Endodermal cell (in vitro differentiated cells): ENCODE data around the gene HSD11B2. TPM values are rescaled to one million over a fixed set of nuclear protein-coding genes. Genes with fewer than 3 reads are reported as not detected.

Experiments used
- DNase-seq: peaks from one replicate; pipeline ENCODE4 v3.0.0-alpha.2; 2017
- H3K27ac ChIP-seq: 2 replicates; pipeline ENCODE4 v1.5.1; 2013; ENCODE audit warnings: mild to moderate bottlenecking, low read depth, low read length, moderate library complexity
- H3K27me3 ChIP-seq: 2 replicates; pipeline ENCODE4 v1.6.1; 2013; ENCODE audit warnings: mild to moderate bottlenecking, low read length, moderate library complexity; ENCODE audit not compliant: insufficient read depth, control insufficient read depth, poor library complexity, severe bottlenecking
- H3K36me3 ChIP-seq: 2 replicates; pipeline ENCODE4 v1.7.0; 2013; ENCODE audit warnings: mild to moderate bottlenecking, low read length, moderate library complexity; ENCODE audit not compliant: control insufficient read depth, insufficient read depth
- H3K4me1 ChIP-seq: one replicate; pipeline ENCODE4 v1.7.0; 2013; ENCODE audit warnings: low read length; ENCODE audit not compliant: control insufficient read depth, insufficient read depth
- H3K4me3 ChIP-seq: 2 replicates; pipeline ENCODE4 v1.5.1; 2013; ENCODE audit warnings: mild to moderate bottlenecking, low read length, moderate library complexity
- H3K9ac ChIP-seq: 2 replicates; pipeline ENCODE4 v1.6.1; 2013; ENCODE audit warnings: mild to moderate bottlenecking, low read length, moderate library complexity; ENCODE audit not compliant: poor library complexity, severe bottlenecking; ENCODE audit errors: extremely low read depth
- H3K9me3 ChIP-seq: 2 replicates; pipeline ENCODE4 v1.6.1; 2013; ENCODE audit warnings: mild to moderate bottlenecking, low read length, moderate library complexity; ENCODE audit not compliant: control insufficient read depth
- H3K27ac Mint-ChIP-seq: 2 replicates; pipeline ENCODE4 v1.8.0; 2020; ENCODE audit warnings: mixed read lengths
- H3K27me3 Mint-ChIP-seq: 2 replicates; pipeline ENCODE4 v1.8.0; 2021; ENCODE audit warnings: mild to moderate bottlenecking, mixed read lengths; ENCODE audit not compliant: insufficient read depth
- H3K36me3 Mint-ChIP-seq: 2 replicates; pipeline ENCODE4 v1.8.0; 2020; ENCODE audit warnings: low read depth, mixed read lengths
- H3K4me1 Mint-ChIP-seq: 2 replicates; pipeline ENCODE4 v1.8.0; 2020; ENCODE audit warnings: mixed read lengths
- H3K4me3 Mint-ChIP-seq: 2 replicates; pipeline ENCODE4 v1.8.0; 2020; ENCODE audit warnings: mild to moderate bottlenecking, moderate library complexity, mixed read lengths
- H3K9me3 Mint-ChIP-seq: 2 replicates; pipeline ENCODE4 v1.8.0; 2020; ENCODE audit warnings: mild to moderate bottlenecking, mixed read lengths
- WGBS, 2 experiments: methylation state at CpG; one replicate each; pipeline versions ENCODE4 v1.1.5 to v1.1.7; 2013; ENCODE audit warnings: missing lambda C conversion rate in 2 of 2, mixed read lengths in 1 of 2; ENCODE audit not compliant: insufficient coverage in 1 of 2, insufficient read length in 1 of 2; 5-methylcytosine and 5-hydroxymethylcytosine counted together
- total RNA-seq, 2 donors: library from RNA; stranded (reverse); fragmentation: NEBNext Ultra II Directional in 1 of 2; extraction: Animal tissue kit (Norgen Biotek cat#: 25700) in 1 of 2; gene quantifications; 2 replicates in 1 of 2; 3 replicates in 1 of 2; pipeline ENCODE4 v1.2.1, GENCODE V29; 2021
- TF ChIP-seq, protein P1 (sequence below): fragments of 200-600 bp; sonication (generic); conservative IDR thresholded peaks from 2 replicates; pipeline ENCODE4 v1.5.0; 2021; ENCODE audit warnings: antibody characterized with exemption, mild to moderate bottlenecking

The HSD11B2 gene
- total RNA-seq, 2 donors from 2014 or later = 10.4 to 14.7 TPM

DNA sequence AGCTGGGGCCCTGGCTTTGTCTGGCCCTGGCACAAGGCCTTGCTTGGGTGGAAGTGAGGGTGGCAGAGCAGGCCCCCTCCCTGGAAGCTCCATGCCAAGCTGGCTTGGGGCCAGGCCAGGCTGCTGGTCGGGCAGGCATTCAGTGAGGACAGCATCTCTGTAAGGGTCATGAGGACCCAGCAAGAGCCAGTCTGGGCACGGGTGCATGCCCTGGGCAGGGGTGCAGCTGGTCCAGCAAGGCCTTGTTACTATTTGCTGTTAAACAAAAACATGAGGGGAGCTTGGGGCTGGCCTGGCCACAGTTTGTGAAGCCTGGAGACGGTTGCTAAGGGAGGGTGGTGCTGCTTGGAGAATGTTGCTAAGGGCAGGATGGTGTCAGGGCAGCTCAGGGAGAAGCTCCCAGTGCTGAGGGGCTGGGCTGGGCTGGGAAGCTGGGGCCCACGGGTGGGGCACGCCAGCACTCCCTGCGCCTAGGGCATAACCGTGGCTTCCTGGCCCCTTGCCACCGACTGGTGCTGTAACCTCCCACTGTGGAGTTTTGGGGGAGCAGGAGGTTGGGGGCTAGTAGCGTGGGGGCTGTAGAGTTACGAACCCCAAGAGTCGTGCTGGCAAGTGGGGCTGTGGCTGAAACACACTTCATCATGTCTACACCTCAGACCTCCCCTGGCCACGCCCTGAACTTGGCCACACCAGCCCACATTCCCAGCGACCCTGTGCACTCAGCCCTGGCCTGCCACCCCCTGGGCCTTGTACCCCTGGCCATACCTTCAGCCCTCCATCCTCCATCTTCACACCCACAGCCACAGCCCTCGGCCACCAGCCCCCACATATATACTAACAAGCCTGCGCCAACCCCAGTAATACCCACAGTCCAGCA lies 39.3 kb upstream of the HSD11B2 start:
- no peaks in the 10 kb centered on the region for H3K36me3 ChIP-seq
- no peak overlapping the region for H3K9ac ChIP-seq
- H3K4me1 Mint-ChIP-seq = peaks cover 3% of the 10 kb centered on the region
- H3K27me3 ChIP-seq = peaks cover 44% of the 10 kb centered on the region
- no peak overlapping the region for H3K27ac ChIP-seq
- no peaks in the 10 kb centered on the region for H3K9me3 Mint-ChIP-seq
- peaks cover 8% of the 10 kb centered on the region for H3K4me1 ChIP-seq
- no peak overlapping the region for H3K4me3 ChIP-seq
- H3K4me3 Mint-ChIP-seq = no peak overlapping the region
- H3K36me3 Mint-ChIP-seq = no peaks in the 10 kb centered on the region
- no peaks in the 10 kb centered on the region for H3K9me3 ChIP-seq
- DNase-seq = no peak
- TF ChIP-seq, protein P1, sequence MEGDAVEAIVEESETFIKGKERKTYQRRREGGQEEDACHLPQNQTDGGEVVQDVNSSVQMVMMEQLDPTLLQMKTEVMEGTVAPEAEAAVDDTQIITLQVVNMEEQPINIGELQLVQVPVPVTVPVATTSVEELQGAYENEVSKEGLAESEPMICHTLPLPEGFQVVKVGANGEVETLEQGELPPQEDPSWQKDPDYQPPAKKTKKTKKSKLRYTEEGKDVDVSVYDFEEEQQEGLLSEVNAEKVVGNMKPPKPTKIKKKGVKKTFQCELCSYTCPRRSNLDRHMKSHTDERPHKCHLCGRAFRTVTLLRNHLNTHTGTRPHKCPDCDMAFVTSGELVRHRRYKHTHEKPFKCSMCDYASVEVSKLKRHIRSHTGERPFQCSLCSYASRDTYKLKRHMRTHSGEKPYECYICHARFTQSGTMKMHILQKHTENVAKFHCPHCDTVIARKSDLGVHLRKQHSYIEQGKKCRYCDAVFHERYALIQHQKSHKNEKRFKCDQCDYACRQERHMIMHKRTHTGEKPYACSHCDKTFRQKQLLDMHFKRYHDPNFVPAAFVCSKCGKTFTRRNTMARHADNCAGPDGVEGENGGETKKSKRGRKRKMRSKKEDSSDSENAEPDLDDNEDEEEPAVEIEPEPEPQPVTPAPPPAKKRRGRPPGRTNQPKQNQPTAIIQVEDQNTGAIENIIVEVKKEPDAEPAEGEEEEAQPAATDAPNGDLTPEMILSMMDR = no peak
- 85 to 91% methylated on average over 11 to 15 of the region's 15 CpGs for WGBS, 2 experiments
- H3K27me3 Mint-ChIP-seq = peaks cover 68% of the 10 kb centered on the region
- no peak overlapping the region for H3K27ac Mint-ChIP-seq

DNA sequence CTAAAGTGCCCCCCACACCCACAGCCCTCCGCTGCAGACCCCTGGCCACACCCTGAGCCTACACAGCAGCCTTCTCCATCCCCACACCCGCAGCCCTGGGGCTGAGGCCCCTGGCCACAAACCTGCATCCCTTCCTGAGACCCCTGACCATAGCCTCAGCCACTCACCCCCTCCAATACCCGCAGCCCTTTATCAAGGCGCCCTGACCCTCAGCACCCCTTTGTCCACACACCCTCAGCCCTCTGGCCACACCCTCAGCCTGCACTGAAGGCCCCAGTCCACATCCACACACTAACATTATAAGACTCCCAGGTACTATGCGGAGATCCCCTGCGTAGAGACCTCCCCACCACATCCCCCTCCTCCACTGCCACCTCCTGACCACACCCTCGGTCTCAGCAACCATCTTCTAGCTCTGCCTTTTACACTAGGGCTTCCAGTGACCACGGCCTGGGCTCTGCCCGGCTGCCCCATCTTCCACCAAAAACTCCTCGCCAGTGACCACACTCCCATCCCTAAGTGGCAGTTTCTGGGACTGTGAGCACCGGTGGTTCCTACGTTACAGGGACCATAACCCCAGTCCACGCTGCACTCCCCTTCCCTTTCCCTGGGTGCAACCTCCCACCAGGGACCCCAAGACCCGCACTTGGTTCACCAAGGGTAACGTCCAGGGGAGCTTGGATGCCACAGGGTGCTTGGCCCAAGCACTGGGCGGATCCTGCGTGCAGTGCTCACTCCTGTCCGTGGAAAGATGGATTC lies 38.4 kb upstream of the HSD11B2 start:
- 83 to 89% methylated on average over 14 to 18 of the region's 18 CpGs for WGBS, 2 experiments
- no peak overlapping the region for H3K9ac ChIP-seq
- no peak overlapping the region for H3K4me3 Mint-ChIP-seq

DNA sequence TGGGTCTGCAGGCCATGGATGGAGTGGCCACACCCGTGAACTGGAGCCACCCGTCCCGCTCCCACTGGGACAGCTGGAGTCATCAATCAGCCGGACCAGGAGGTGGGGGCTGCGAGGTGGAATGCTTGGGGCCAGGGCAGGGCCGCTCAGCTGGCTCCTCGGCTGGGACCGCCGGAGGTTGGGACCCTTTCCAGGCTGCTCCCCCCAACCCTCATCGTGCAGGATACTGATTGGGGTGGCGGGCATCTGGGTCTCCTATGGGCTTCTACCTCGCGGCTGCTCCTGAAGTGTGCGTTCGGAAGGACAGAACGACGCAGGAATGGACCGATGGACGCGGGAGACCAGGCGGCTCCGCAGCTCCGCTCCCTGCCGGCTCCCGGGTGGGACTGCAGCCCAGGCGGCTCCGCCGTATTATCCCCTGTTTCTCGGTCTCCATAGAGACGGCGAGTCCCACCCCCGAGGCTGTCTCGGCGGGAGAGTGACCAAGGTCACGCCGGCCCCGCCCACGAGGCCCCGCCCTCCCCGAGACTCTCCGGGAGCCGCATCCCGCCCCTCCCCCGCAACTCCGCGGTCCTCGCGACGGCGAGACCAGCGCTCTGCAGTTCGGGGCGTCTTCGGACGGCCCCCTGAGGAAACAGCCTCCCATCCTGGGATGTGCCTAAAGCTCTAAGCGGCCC lies 37.7 kb upstream of the HSD11B2 start, which contains the start of gene TPPP3:
Gene TPPP3 (minus strand): TSS at position 388 of the 677 bp plus-strand sequence. CDS start 2,387 bp downstream, outside the sequence.
- no peaks in the 10 kb centered on the region for H3K9me3 ChIP-seq
- TF ChIP-seq, protein P1 = peak; percentile 80
- no peak within 1 kb of the TSS for H3K27ac Mint-ChIP-seq
- WGBS, 2 experiments = 5 to 8% methylated on average over 8 to 56 of the region's 56 CpGs
- H3K9ac ChIP-seq = peak within 1 kb of the TSS; percentile 20
- peak; percentile 92 for DNase-seq
- H3K4me3 Mint-ChIP-seq = peak within 1 kb of the TSS; percentile 34
- peaks cover 44% of the 10 kb centered on the region for H3K27me3 ChIP-seq
- no peak within 1 kb of the TSS for H3K27ac ChIP-seq
- peaks cover 3% of the 10 kb centered on the region for H3K4me1 Mint-ChIP-seq
- H3K4me1 ChIP-seq = peaks cover 11% of the 10 kb centered on the region
- peak within 1 kb of the TSS; percentile 56 for H3K4me3 ChIP-seq
- no peaks in the 10 kb centered on the region for H3K36me3 Mint-ChIP-seq
- H3K9me3 Mint-ChIP-seq = no peaks in the 10 kb centered on the region
- H3K36me3 ChIP-seq = no peaks in the 10 kb centered on the region
- peaks cover 72% of the 10 kb centered on the region for H3K27me3 Mint-ChIP-seq

More for the DNA sequence above, 38.4 kb upstream of the HSD11B2 start:
- no peak overlapping the region for H3K27ac ChIP-seq
- Mint-ChIP-seq H3K27me3 (peaks cover 72% of the 10 kb centered on the region), H3K4me1 (peaks cover 3% of the 10 kb centered on the region), H3K36me3 (no peaks in the 10 kb centered on the region), H3K9me3 (no peaks in the 10 kb centered on the region), H3K27ac (no peak overlapping the region)
- H3K27me3 ChIP-seq = peaks cover 44% of the 10 kb centered on the region
- no peaks in the 10 kb centered on the region for H3K9me3 ChIP-seq
- DNase-seq = no peak
- peak overlapping the region; percentile 56 for H3K4me3 ChIP-seq
- H3K4me1 ChIP-seq = peaks cover 11% of the 10 kb centered on the region
- TF ChIP-seq, protein P1 = no peak
- no peaks in the 10 kb centered on the region for H3K36me3 ChIP-seq
